NCI-H2171 (cell line): ENCODE results near the gene OSBPL6.
A peak's percentile ranks its signal among the peaks of the same experiment; 100 is the strongest.
"Not testable (repeated sequence)": the region's sequence is repeated elsewhere in the genome, so short reads cannot be mapped to it uniquely, and the experiment has no call there.

Source experiments
- DNase-seq: peaks from one replicate; lab custom pipeline; 2025; lab: John Stamatoyannopoulos, UW

The OSBPL6 gene

GRCh38 chr2:178301649-178302238, 107.4 kb downstream of the OSBPL6 start:
- DNase-seq, result no peak

GRCh38 chr2:178304333-178304732, 110.0 kb downstream of the OSBPL6 start:
- DNase-seq, result peak; percentile 62

- no peak for DNase-seq
Observed at GRCh38 chr2:178306352-178307073, 112.2 kb downstream of the OSBPL6 start.

- no peak for DNase-seq
Observed at GRCh38 chr2:178307650-178308049, 113.3 kb downstream of the OSBPL6 start.

GRCh38 chr2:178309541-178309940, 115.2 kb downstream of the OSBPL6 start:
- no peak for DNase-seq

GRCh38 chr2:178315078-178315477, 120.8 kb downstream of the OSBPL6 start:
- DNase-seq, result no peak

- DNase-seq, result no peak
Observed at GRCh38 chr2:178315488-178315948, 121.2 kb downstream of the OSBPL6 start.

GRCh38 chr2:178317811-178318210, 123.5 kb downstream of the OSBPL6 start:
- DNase-seq, result no peak

- no peak for DNase-seq
Observed at GRCh38 chr2:178320011-178320585, 125.8 kb downstream of the OSBPL6 start.

- DNase-seq, result no peak
Observed at GRCh38 chr2:178322068-178322467, 127.8 kb downstream of the OSBPL6 start.

GRCh38 chr2:178323331-178323730, 129.0 kb downstream of the OSBPL6 start:
- not testable (repeated sequence) for DNase-seq

GRCh38 chr2:178324077-178324476, 129.8 kb downstream of the OSBPL6 start:
- DNase-seq, result no peak

- no peak for DNase-seq
Observed at GRCh38 chr2:178325268-178325667, 131.0 kb downstream of the OSBPL6 start.

- DNase-seq, result no peak
Observed at GRCh38 chr2:178327516-178327915, 133.2 kb downstream of the OSBPL6 start.

GRCh38 chr2:178328037-178328436, 133.7 kb downstream of the OSBPL6 start:
- DNase-seq, result no peak

GRCh38 chr2:178330175-178331017, 136.1 kb downstream of the OSBPL6 start:
- DNase-seq, result no peak

GRCh38 chr2:178331474-178332432, 137.4 kb downstream of the OSBPL6 start:
- no peak for DNase-seq

- peak; percentile 38 for DNase-seq
Observed at GRCh38 chr2:178333851-178334250, 139.5 kb downstream of the OSBPL6 start.

- no peak for DNase-seq
Observed at GRCh38 chr2:178335230-178335629, 140.9 kb downstream of the OSBPL6 start.

GRCh38 chr2:178344121-178344520, 149.8 kb downstream of the OSBPL6 start:
- no peak for DNase-seq

- DNase-seq, result no peak
Observed at GRCh38 chr2:178345951-178346350, 151.6 kb downstream of the OSBPL6 start.
